Stimulated activated naive B cell treated with anti-CD40 and anti-IgM and Interleukin-4, amounts not matched to agents 10 μg/mL and 1 μg/mL and 100 μg/mL, for 72 hours (primary cell): Measurements from ENCODE around the gene ACTMAP.
A peak's percentile ranks its signal among the peaks of the same experiment; 100 is the strongest.

Source experiments
- ATAC-seq, 2 donors: fragments of 150-1000 bp; cut with Tn5 transposase; replicated peaks; 2 replicates each; pipeline ENCODE4 v1.10.0; 2021; ENCODE audit warnings: moderate library complexity in 1 of 2
- DNase-seq: peaks from one replicate; pipeline ENCODE4 v3.0.0; 2021
- H3K27ac Mint-ChIP-seq: one replicate; pipeline ENCODE4 v1.8.0; 2022; ENCODE audit warnings: mild to moderate bottlenecking, mixed read lengths
- H3K27me3 Mint-ChIP-seq, 2 donors: one replicate each; pipeline ENCODE4 v1.8.0; 2022; ENCODE audit warnings: mixed read lengths in 2 of 2
- H3K36me3 Mint-ChIP-seq, 2 donors: one replicate each; pipeline ENCODE4 v1.8.0; 2022; ENCODE audit warnings: mixed read lengths in 2 of 2, mild to moderate bottlenecking in 1 of 2
- H3K4me1 Mint-ChIP-seq, 2 donors: one replicate each; pipeline ENCODE4 v1.8.0; 2022; ENCODE audit warnings: mixed read lengths in 2 of 2, mild to moderate bottlenecking in 1 of 2
- H3K4me3 Mint-ChIP-seq, 2 donors: one replicate each; pipeline ENCODE4 v1.8.0; 2022; ENCODE audit warnings: mild to moderate bottlenecking in 2 of 2, mixed read lengths in 2 of 2, moderate library complexity in 1 of 2
- H3K9me3 Mint-ChIP-seq, 2 donors: one replicate each; pipeline ENCODE4 v1.8.0; 2022; ENCODE audit warnings: mixed read lengths in 2 of 2, mild to moderate bottlenecking in 1 of 2

The ACTMAP gene

DNA sequence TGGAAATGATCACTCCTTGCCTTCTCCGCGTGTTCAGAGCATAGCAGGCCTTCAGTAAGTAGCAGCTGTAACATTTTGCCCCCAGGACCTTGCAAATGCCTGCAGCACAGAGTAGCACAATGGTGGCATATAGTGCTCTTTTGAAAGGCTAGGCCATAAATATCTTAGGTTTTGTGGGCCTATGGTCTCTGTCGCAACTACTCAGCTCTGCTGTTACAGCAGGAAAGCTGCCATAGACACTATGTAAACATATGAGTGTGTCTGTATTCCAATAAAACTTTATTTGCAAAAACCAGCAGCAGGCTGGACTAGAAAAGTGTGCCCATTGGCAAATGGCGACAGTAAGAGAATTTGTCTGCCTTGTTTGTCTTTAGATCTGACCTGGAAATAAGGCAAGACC, 24.0 kb downstream of the ACTMAP start:
- H3K27ac Mint-ChIP-seq: no peak overlapping the region
- no peak for DNase-seq
- no peak for ATAC-seq
- H3K4me3 Mint-ChIP-seq: no peak overlapping the region
- peaks cover 33 to 46% of the 10 kb centered on the region in 2 donors for H3K36me3 Mint-ChIP-seq
- no peaks in the 10 kb centered on the region for H3K27me3 Mint-ChIP-seq
- peaks cover 9 to 28% of the 10 kb centered on the region in 2 donors for H3K4me1 Mint-ChIP-seq
- H3K9me3 Mint-ChIP-seq: no peaks in the 10 kb centered on the region

DNA sequence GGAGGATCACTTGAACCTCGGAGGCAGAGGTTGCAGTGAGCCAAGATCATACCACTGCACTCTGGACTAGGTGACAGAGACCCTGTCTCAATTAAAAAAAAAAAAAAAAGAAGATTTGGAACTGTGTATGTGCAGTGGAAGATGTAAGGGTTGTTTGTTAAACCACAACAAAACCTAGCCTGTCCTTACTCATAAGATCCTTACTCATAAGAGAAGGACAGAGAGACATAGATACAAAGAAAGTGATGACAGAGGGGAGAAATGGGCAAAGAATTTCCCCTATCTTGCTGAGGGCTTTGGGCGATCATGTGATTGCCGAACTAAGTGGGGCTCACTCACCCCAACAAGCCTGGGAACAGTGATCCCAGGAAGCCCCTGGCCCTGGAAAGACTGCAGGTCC, 25.4 kb downstream of the ACTMAP start:
- DNase-seq (no peak), ATAC-seq (no peak)
- Mint-ChIP-seq H3K27ac (no peak overlapping the region), H3K36me3 (peaks cover 32 to 47% of the 10 kb centered on the region in 2 donors), H3K27me3 (no peaks in the 10 kb centered on the region), H3K4me1 (peaks cover 20 to 42% of the 10 kb centered on the region in 2 donors), H3K9me3 (no peaks in the 10 kb centered on the region), H3K4me3 (no peak overlapping the region)

DNA sequence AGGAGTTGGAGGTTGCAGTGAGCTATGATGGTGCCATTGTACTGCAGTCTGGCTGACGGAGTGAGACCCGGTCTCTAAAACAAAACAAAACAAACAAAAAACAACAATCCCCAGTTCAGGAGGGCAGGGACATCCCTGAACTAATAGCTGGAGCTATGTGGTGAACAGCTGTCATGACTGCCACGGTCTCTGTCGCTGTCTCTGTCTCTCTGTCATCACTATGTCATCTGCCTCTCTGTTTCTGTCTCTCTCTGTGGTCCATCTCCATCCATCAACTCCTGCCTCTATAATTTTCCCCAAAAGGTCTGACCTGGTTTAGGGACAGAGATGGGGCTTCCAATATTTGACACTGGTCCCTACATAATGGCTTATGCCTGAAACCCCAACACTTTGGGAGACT, 26.0 kb downstream of the ACTMAP start:
- Mint-ChIP-seq H3K4me1 (peaks cover 20 to 48% of the 10 kb centered on the region in 2 donors), H3K27me3 (no peaks in the 10 kb centered on the region), H3K36me3 (peaks cover 32 to 47% of the 10 kb centered on the region in 2 donors), H3K9me3 (no peaks in the 10 kb centered on the region), H3K4me3 (no peak overlapping the region), H3K27ac (no peak overlapping the region)
- DNase-seq (no peak), ATAC-seq (no peak)

DNA sequence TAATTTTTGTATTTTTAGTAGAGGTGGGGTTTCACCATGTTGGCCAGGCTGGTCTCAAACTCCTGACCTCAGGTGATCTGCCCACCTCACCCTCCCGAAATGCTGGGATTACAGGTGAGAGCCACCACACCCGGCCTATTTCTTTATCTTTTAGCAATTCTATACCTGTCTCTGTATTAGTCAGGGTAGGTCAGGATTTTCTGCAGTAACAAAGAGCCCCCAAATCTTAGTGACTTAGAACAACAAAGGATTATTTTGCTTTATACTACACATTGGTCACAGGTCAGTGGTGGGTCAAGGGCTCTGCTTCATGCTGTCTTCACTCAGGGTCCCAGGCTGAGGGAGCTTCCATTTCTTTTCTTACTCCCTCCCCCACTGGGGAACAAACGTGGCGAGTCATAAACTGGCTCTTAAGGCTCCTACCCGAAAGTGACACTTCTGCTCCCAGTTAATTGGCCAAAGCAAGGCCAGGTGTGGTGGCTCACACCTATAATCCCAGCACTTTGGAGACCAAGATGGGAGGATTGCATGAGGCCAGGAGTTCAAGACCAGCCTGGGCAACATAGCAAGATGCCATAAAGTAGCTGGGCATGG, 26.5 kb downstream of the ACTMAP start:
- H3K36me3 Mint-ChIP-seq: peaks cover 32 to 45% of the 10 kb centered on the region in 2 donors
- H3K4me1 Mint-ChIP-seq: peaks cover 24 to 53% of the 10 kb centered on the region in 2 donors
- no peak for DNase-seq
- H3K4me3 Mint-ChIP-seq: no peak overlapping the region
- H3K9me3 Mint-ChIP-seq: no peaks in the 10 kb centered on the region
- no peak overlapping the region for H3K27ac Mint-ChIP-seq
- no peaks in the 10 kb centered on the region for H3K27me3 Mint-ChIP-seq
- ATAC-seq: no peak

DNA sequence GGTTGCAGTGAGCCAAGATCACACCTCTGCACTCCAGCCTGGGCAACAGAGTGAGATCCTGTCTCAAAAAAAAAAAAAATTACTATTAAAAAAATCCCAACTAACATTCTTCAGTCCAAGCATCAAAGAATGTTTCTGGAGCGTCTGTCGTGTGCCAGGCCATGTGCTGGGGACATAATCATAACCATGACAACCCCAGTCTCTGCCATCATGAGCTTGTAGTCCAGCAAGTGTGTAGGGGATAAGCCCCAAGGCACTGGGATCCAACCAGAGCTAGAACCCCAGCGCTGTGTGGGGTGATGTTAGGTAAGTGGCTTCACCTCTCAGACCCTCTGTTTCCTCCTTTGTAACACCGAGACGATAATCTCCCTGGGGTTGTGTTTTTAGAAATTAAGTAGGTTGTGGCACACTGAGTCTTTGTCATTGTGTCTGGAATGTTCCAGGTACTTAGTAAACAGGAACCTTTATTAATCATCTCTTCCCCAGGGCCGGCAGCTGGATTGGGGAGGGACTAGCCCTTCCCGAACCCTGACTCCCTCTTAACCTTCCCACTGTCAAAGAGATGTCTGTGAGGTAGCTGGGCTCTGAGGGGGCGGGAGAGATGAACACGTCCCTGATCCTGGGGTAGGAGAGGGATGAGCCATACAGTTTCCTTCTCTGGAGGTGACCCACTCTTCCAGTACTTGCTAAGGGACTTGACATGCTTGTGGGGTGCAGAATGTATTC, 28.2 kb downstream of the ACTMAP start:
- peaks cover 29 to 63% of the 10 kb centered on the region in 2 donors for H3K4me1 Mint-ChIP-seq
- no peaks in the 10 kb centered on the region for H3K27me3 Mint-ChIP-seq
- ATAC-seq: no peak
- peaks cover 32 to 42% of the 10 kb centered on the region in 2 donors for H3K36me3 Mint-ChIP-seq
- no peak overlapping the region for H3K27ac Mint-ChIP-seq
- no peak overlapping the region for H3K4me3 Mint-ChIP-seq
- no peaks in the 10 kb centered on the region for H3K9me3 Mint-ChIP-seq
- DNase-seq: no peak

DNA sequence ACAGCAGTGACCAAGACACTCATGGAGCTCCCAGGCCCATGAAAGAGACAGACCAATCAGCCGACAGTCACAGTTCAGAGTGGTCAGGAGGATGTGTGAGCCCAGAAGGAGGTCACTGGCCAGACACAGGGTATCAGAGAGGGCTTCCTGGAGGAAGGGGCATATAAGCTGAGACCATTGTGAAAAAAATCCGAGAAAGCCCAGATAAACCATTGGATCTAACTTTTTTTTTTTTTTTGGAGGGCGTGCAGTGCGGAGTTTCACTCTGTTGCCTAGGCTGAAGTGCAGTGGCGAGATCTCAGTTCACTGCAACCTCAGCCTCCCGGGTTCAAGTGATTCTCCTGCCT, 29.2 kb downstream of the ACTMAP start:
- Mint-ChIP-seq H3K27ac (peak overlapping the region; percentile 75), H3K4me1 (peaks cover 30 to 67% of the 10 kb centered on the region in 2 donors), H3K36me3 (peaks cover 25 to 38% of the 10 kb centered on the region in 2 donors), H3K9me3 (no peaks in the 10 kb centered on the region), H3K4me3 (peak overlapping the region; percentile 66 to 76), H3K27me3 (no peaks in the 10 kb centered on the region)
- ATAC-seq: no peak
- DNase-seq: no peak

DNA sequence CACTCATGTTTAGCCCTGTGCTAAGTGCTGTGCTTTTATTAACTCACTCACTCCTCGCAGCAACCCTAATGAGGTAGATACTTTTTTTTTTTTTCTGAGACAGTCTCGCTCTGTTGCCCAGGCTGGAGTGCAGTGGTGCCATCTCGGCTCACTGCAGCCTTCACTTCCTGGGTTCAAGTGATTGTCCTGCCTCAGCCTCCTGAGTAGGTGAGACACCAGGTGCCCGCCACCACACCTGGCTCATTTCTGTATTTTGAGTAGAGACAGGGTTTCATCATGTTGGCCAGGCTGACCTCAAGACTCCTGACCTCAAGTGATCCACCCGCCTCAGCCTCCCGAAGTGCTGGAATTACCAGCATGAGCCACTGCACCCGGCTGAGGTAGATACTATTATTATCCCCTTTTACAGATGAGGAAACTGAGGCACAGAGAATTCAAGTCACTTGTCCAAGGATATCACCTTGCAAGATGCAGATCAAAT, 30.8 kb downstream of the ACTMAP start:
- DNase-seq: no peak
- Mint-ChIP-seq H3K27me3 (no peaks in the 10 kb centered on the region), H3K4me3 (peak overlapping the region; percentile 81 to 94), H3K27ac (no peak overlapping the region), H3K9me3 (no peaks in the 10 kb centered on the region), H3K36me3 (peaks cover 19 to 28% of the 10 kb centered on the region in 2 donors), H3K4me1 (peaks cover 40 to 77% of the 10 kb centered on the region in 2 donors)
- no peak for ATAC-seq

DNA sequence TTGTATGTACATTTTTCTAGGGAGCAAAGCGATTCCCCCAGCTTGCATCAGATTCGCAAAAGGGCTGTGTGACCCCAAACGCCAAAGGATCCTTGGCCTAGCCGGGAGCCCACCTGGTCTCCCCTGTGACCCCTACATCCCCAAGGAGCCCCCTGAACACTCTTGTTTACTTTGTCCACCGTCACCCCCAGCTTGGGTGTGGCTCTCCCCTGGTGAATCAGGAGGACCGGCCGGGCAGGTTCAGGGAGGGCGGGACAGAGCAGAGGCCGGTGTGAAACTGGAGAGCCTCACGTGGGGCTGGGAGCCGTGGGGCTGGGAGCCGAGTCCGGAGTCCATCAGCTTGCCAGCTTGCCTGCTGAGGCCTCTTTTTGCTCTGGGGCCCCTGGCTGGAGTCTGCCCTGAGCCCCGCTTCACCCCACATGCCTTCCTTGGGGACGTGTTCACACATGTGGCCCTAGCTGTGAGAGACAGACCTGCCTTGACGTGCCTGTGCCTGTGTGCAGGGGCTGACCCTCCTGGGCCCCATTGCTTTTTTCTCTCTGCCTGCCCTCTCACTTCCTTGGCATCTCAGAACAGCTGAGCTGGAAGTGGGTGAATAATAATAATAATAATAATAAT, 31.4 kb downstream of the ACTMAP start:
- Mint-ChIP-seq H3K27me3 (no peaks in the 10 kb centered on the region), H3K4me1 (peaks cover 42 to 79% of the 10 kb centered on the region in 2 donors), H3K4me3 (peak overlapping the region; percentile 81 to 94), H3K9me3 (no peaks in the 10 kb centered on the region), H3K27ac (peak overlapping the region; percentile 69), H3K36me3 (peaks cover 19 to 23% of the 10 kb centered on the region in 2 donors)
- ATAC-seq (no peak), DNase-seq (no peak)

DNA sequence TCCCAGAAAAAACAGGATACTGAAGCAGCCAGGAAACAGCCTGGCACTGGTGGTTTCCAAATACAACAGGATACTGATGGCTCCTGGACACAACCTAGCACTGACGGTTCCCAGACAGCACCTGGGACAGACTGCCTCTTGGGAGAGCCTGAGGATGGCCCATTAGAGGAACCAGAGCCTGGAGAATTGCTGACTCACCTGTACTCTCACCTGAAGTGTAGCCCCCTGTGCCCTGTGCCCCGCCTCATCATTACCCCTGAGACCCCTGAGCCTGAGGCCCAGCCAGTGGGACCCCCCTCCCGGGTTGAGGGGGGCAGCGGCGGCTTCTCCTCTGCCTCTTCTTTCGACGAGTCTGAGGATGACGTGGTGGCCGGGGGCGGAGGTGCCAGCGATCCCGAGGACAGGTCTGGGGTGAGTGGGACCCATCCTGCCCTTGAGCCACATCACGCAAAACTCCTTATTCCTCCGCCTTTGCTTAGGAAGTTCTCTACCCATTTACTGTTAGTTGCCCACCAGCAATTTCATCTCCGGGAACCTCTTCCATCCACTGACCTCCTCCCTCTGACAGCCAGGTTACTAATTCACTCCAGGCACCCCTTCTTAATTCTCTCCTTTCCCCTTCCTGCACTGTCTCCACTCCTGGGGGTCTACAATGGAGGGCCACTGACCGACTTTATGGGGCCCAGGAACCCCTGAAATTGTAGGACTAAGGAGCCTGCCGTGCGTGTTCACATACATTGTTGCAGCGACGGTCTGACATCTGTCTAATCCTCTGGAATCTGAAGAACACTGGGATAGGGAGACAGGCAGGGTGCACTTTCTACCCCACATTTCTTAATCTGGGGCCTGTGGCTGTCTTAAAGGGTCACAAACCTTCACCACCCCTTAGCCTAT, 32.1 kb downstream of the ACTMAP start:
- DNase-seq (no peak), ATAC-seq (no peak)
- no peaks in the 10 kb centered on the region for H3K27me3 Mint-ChIP-seq
- peak overlapping the region; percentile 81 to 94 for H3K4me3 Mint-ChIP-seq
- no peaks in the 10 kb centered on the region for H3K9me3 Mint-ChIP-seq
- H3K27ac Mint-ChIP-seq: peak overlapping the region; percentile 88
- H3K4me1 Mint-ChIP-seq: peaks cover 41 to 76% of the 10 kb centered on the region in 2 donors
- peaks cover 15 to 19% of the 10 kb centered on the region in 2 donors for H3K36me3 Mint-ChIP-seq

DNA sequence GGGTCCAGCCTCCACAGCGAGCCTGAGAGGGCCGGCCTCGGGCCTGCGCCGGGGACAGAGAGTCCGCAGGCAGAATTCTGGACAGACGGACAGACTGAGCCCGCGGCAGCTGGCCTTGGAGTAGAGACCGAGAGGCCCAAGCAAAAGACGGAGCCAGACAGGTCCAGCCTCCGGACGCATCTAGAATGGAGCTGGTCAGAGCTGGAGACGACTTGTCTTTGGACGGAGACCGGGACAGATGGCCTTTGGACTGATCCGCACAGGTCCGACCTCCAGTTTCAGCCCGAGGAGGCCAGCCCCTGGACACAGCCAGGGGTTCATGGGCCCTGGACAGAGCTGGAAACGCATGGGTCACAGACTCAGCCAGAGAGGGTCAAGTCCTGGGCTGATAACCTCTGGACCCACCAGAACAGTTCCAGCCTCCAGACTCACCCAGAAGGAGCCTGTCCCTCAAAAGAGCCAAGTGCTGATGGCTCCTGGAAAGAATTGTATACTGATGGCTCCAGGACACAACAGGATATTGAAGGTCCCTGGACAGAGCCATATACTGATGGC, 32.9 kb downstream of the ACTMAP start:
- Mint-ChIP-seq H3K9me3 (no peaks in the 10 kb centered on the region), H3K4me1 (peaks cover 41 to 70% of the 10 kb centered on the region in 2 donors), H3K27me3 (no peaks in the 10 kb centered on the region), H3K4me3 (peak overlapping the region; percentile 81 to 94), H3K36me3 (peaks cover 12 to 19% of the 10 kb centered on the region in 2 donors), H3K27ac (peak overlapping the region; percentile 75)
- DNase-seq (no peak), ATAC-seq (no peak)

DNA sequence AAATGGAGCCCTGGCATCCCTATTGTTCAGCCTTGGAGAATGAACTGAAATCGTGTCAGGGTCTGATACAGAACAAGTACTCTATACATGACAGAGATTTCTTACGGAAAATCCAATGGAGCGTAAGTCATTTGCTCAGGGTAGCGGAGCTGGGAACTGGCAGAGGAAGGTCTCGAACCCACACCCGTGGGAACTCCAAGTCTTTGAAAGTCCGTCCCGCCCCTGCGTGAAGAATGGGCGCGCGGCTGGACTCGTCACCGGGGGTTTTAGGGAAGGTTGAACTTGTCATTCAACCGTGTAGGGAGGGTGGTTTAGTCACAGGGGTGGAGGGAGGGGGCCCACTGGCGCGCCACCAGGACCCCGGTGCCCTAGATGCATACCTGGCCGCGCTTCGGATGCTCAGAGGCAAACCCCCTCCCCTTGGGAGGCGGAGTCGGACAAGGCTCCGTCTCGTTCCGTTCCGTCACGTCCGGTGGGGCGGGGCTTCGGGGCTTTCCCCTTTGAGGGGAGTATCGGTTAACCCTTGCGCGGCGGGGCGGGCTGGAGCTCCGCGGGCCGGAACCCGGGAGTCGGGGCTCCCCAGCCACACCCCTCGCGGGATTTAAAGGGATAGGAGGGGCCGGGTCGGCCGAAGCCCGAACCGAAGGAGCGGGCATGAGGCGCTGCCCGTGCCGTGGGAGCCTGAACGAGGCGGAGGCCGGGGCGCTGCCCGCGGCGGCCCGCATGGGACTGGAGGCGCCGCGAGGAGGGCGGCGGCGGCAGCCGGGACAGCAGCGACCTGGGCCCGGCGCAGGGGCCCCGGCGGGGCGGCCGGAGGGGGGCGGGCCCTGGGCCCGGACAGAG, 33.6 kb downstream of the ACTMAP start, which contains the start of the genes COQ8B and ITPKC:
Gene COQ8B (minus strand): TSS at position 405 of the 843 bp plus-strand sequence. CDS start 2,254 bp downstream, outside the sequence.
Gene ITPKC (plus strand): TSS at position 631 of the 843 bp plus-strand sequence. CDS start 24 bp downstream, at position 655.
- H3K4me1 Mint-ChIP-seq: peaks cover 37 to 64% of the 10 kb centered on the region in 2 donors
- peaks cover 12 to 19% of the 10 kb centered on the region in 2 donors for H3K36me3 Mint-ChIP-seq
- H3K27me3 Mint-ChIP-seq: no peaks in the 10 kb centered on the region
- peak within 1 kb of the TSS; percentile 81 to 94 for H3K4me3 Mint-ChIP-seq
- ATAC-seq (peak; percentile 77 to 85), DNase-seq (peak; percentile 98)
- H3K27ac Mint-ChIP-seq: peak within 1 kb of the TSS; percentile 96
- no peaks in the 10 kb centered on the region for H3K9me3 Mint-ChIP-seq

DNA sequence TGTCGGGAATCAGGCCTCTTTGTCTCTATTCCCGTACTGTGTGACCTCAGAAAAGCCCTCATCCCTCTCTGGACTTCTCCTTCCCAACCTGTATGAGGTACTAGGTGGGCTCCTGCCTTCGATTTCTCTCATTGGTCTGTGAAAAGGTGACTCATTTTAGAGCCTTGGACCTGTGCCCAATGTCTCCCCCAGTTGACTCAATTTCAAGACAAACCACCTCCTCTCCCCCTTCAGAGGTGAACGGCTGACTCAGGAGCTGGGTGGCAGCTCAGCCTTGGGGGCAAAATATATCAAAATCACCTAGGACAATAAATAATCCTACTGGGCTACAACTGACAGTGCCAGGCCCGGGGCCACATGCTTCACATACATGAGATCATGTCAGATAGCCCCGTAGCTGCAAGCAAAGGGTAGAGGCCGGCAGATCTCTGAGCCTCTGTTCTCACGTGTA, 34.2 kb downstream of the ACTMAP start:
- Mint-ChIP-seq H3K36me3 (peaks cover 15 to 23% of the 10 kb centered on the region in 2 donors), H3K4me1 (peaks cover 39 to 62% of the 10 kb centered on the region in 2 donors), H3K4me3 (peak overlapping the region; percentile 81 to 94), H3K9me3 (no peaks in the 10 kb centered on the region), H3K27ac (peak overlapping the region; percentile 96), H3K27me3 (no peaks in the 10 kb centered on the region)
- DNase-seq (peak; percentile 34), ATAC-seq (peak; percentile 1 to 7)
